ENCODE results near the gene ZNF672. TPM values are rescaled to one million over a fixed set of nuclear protein-coding genes. Genes with fewer than 3 reads are reported as not detected.

The ZNF672 gene
- total RNA-seq, 2 experiments from 2014 or later, result 35.9 to 38.4 TPM

DNA sequence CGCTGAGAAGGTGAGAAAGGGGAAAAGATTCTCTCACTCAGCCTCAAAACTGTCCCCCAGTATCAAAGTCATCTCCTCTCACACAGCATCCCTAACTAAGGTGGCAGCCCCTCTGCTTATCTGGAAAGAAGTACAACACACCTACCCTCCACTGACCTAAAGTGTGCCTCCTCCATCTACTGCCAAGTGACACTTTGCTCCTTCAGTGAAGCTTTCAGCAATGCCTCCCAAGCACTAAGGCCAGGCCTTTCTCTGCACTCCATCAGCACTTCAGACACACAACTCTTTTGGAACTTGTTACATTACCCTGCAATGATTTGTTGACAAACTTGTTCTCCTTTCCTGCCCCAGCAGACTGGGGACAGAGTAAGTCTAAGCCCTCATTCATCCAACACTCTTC, 13.7 kb upstream of the ZNF672 start:
- H3K4me3 Mint-ChIP-seq, result peak overlapping the region; percentile 95
- CTCF ChIA-PET, result no interaction called here
- no peaks in the 10 kb centered on the region for H3K9me3 Mint-ChIP-seq
- peak overlapping the region; percentile 95 for H3K27ac Mint-ChIP-seq
- TF ChIP-seq, protein P1, sequence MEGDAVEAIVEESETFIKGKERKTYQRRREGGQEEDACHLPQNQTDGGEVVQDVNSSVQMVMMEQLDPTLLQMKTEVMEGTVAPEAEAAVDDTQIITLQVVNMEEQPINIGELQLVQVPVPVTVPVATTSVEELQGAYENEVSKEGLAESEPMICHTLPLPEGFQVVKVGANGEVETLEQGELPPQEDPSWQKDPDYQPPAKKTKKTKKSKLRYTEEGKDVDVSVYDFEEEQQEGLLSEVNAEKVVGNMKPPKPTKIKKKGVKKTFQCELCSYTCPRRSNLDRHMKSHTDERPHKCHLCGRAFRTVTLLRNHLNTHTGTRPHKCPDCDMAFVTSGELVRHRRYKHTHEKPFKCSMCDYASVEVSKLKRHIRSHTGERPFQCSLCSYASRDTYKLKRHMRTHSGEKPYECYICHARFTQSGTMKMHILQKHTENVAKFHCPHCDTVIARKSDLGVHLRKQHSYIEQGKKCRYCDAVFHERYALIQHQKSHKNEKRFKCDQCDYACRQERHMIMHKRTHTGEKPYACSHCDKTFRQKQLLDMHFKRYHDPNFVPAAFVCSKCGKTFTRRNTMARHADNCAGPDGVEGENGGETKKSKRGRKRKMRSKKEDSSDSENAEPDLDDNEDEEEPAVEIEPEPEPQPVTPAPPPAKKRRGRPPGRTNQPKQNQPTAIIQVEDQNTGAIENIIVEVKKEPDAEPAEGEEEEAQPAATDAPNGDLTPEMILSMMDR (IDR thresholded peaks at IDR 0.05), result no peak
- no peaks in the 10 kb centered on the region for H3K9me3 ChIP-seq (ENCODE audit: control insufficient read depth in 1 of 2, insufficient read depth in 1 of 2, low read length in 2 of 2)
- H3K36me3 ChIP-seq (ENCODE audit: insufficient read depth, low read length), result peaks cover 41% of the 10 kb centered on the region
- no peak for DNase-seq
- no peaks in the 10 kb centered on the region for H3K27me3 ChIP-seq (ENCODE audit: control insufficient read depth in 1 of 2, insufficient read depth in 2 of 2, low read length in 2 of 2)
- intact Hi-C loops (cut with DNase I, micrococcal nuclease), result no loop called here
- peaks cover 73% of the 10 kb centered on the region for H3K4me1 ChIP-seq (ENCODE audit: insufficient read depth, low read length)
- H3K27ac ChIP-seq (ENCODE audit: low read depth in 1 of 2, low read length in 2 of 2), result no peak overlapping the region
- no peaks in the 10 kb centered on the region for H3K27me3 Mint-ChIP-seq
- H3K4me1 Mint-ChIP-seq (ENCODE audit: low read depth), result peaks cover 83% of the 10 kb centered on the region
- POLR2A ChIA-PET, result no interaction called here
- peak overlapping the region; percentile 2 for H3K4me3 ChIP-seq (ENCODE audit: low read length)
- H3K36me3 Mint-ChIP-seq (ENCODE audit: low read depth), result peaks cover 64% of the 10 kb centered on the region
- ATAC-seq (ENCODE audit: poor library complexity), result no peak

DNA sequence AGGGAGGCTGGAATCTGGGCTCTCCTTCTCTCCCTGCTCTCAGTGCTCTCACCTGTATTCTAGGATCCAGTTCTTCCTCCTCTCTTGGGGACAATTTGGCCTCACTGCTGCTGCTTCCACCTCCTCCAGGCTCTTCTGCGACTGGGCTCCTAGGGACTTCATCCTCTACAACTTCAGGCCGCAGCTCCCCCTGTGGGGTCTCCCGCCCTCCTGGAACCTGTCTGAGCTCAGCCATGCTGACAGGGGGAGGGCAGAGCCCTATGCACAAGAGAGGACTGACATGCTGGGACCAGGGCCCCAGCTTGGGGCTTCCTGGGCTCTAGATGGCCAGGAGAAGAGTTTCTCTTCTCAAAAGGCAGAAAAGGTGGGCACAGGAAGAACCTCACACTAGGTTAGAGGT, 13.3 kb upstream of the ZNF672 start:
- peak overlapping the region; percentile 83 for H3K4me3 ChIP-seq (ENCODE audit: low read length)
- H3K4me1 Mint-ChIP-seq (ENCODE audit: low read depth), result peaks cover 79% of the 10 kb centered on the region
- no peaks in the 10 kb centered on the region for H3K9me3 ChIP-seq (ENCODE audit: control insufficient read depth in 1 of 2, insufficient read depth in 1 of 2, low read length in 2 of 2)
- ChIA-PET POLR2A (interaction anchor here (1.8 to 4.7 kb wide), 5 partner anchors 13 to 81 kb away, joined by 9 to 98 read pairs (median 18); partner anchors contain the start of genes PGBD2, ZNF672 and ZNF692), CTCF (no interaction called here)
- TF ChIP-seq, protein P1 (IDR thresholded peaks at IDR 0.05), result no peak
- peak overlapping the region; percentile 95 for H3K27ac Mint-ChIP-seq
- H3K27me3 Mint-ChIP-seq, result no peaks in the 10 kb centered on the region
- ATAC-seq (ENCODE audit: poor library complexity), result no peak
- no peak for DNase-seq
- peaks cover 41% of the 10 kb centered on the region for H3K36me3 ChIP-seq (ENCODE audit: insufficient read depth, low read length)
- peak overlapping the region; percentile 95 for H3K4me3 Mint-ChIP-seq
- peaks cover 69% of the 10 kb centered on the region for H3K4me1 ChIP-seq (ENCODE audit: insufficient read depth, low read length)
- no peaks in the 10 kb centered on the region for H3K27me3 ChIP-seq (ENCODE audit: control insufficient read depth in 1 of 2, insufficient read depth in 2 of 2, low read length in 2 of 2)
- intact Hi-C loops (cut with DNase I, micrococcal nuclease), result loop anchor here in 1 of 2 experiments (1.0 kb wide), 1 partner anchor 35 kb away; the partner anchor contains the start of gene ZNF692
- H3K27ac ChIP-seq (ENCODE audit: low read depth in 1 of 2, low read length in 2 of 2), result no peak overlapping the region
- peaks cover 63% of the 10 kb centered on the region for H3K36me3 Mint-ChIP-seq (ENCODE audit: low read depth)
- no peaks in the 10 kb centered on the region for H3K9me3 Mint-ChIP-seq

DNA sequence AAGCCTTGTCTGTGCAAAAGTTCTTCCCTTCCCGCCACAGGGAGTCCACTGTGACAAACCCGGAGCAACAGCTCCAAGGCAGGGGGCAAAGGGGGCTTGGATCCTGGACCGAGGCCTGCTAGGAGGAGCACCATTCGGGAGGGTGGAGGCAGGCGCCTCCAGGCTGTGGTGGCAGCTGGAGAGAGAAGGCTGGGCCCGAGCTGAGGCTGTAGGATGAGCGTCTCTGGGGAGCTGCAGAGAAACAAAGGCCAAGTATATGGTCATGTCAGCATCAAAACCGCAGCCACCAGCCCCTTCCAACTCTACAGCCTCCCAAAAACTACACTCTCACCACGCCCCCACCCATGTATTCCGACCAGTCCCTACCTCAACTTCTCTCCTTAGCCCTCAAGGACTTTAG, 12.9 kb upstream of the ZNF672 start:
- ATAC-seq (ENCODE audit: poor library complexity) (no peak), DNase-seq (peak in 1 of 14 experiments; percentile 38)
- peak overlapping the region; percentile 95 for H3K27ac Mint-ChIP-seq
- Histone ChIP-seq H3K36me3 (ENCODE audit: insufficient read depth, low read length) (peaks cover 38% of the 10 kb centered on the region), H3K4me3 (ENCODE audit: low read length) (peak overlapping the region; percentile 83), H3K27ac (ENCODE audit: low read depth in 1 of 2, low read length in 2 of 2) (peak overlapping the region; percentile 96 to 98), H3K4me1 (ENCODE audit: insufficient read depth, low read length) (peaks cover 66% of the 10 kb centered on the region), H3K27me3 (ENCODE audit: control insufficient read depth in 1 of 2, insufficient read depth in 2 of 2, low read length in 2 of 2) (no peaks in the 10 kb centered on the region), H3K9me3 (ENCODE audit: control insufficient read depth in 1 of 2, insufficient read depth in 1 of 2, low read length in 2 of 2) (no peaks in the 10 kb centered on the region)
- H3K4me1 Mint-ChIP-seq (ENCODE audit: low read depth), result peaks cover 74% of the 10 kb centered on the region
- no peaks in the 10 kb centered on the region for H3K27me3 Mint-ChIP-seq
- ChIA-PET POLR2A (interaction anchor here (1.8 to 4.7 kb wide), 5 partner anchors 13 to 81 kb away, joined by 9 to 98 read pairs (median 18); partner anchors contain the start of genes PGBD2, ZNF672 and ZNF692), CTCF (interaction anchor here (1.0 to 3.2 kb wide), 3 partner anchors 12 to 81 kb away, joined by 3 to 31 read pairs (median 4); partner anchors contain the start of genes PGBD2 and ZNF672)
- peak overlapping the region; percentile 95 for H3K4me3 Mint-ChIP-seq
- peaks cover 60% of the 10 kb centered on the region for H3K36me3 Mint-ChIP-seq (ENCODE audit: low read depth)
- intact Hi-C loops (cut with DNase I, micrococcal nuclease), result loop anchor here in 1 of 2 experiments (1.0 kb wide), 1 partner anchor 34 kb away; the partner anchor contains the start of gene ZNF692
- TF ChIP-seq, protein P1 (IDR thresholded peaks at IDR 0.05), result no peak
- no peaks in the 10 kb centered on the region for H3K9me3 Mint-ChIP-seq

Measured in CD4-positive, alpha-beta T cell (primary cell).